A673 (cell line): ENCODE measurements around the gene CTNNA3. TPM values are rescaled to one million over a fixed set of nuclear protein-coding genes. Genes with fewer than 3 reads are reported as not detected.

ENCODE experiments used
- BruUV-seq: library from RNA; stranded (reverse); fragments of 400-500 nt; replicated peaks from 2 replicates; lab custom pipeline; 2021; lab: Mats Ljungman, UMichigan
- CTCF ChIA-PET: fragments of 300-600 bp; sonication (Branson Sonifier 250); formaldehyde crosslinking; loops from one replicate; lab custom pipeline; 2022; ENCODE audit warnings: antibody characterized with exemption; lab: Charles Lee
- POLR2A ChIA-PET: fragments of 300-600 bp; sonication (Branson Sonifier 250); formaldehyde crosslinking; loops from one replicate; lab custom pipeline; 2022; ENCODE audit warnings: antibody characterized with exemption; ENCODE audit not compliant: low non-redundant PET; lab: Charles Lee
- DNase-seq: peaks from one replicate; pipeline ENCODE4 v3.0.0-alpha.2; 2015; ENCODE audit warnings: low spot score
- H3K27ac ChIP-seq: fragments of 200-600 bp; sonication (generic); 2 replicates; pipeline ENCODE4 v1.5.1; 2016; ENCODE audit warnings: mixed run types, low read depth, mild to moderate bottlenecking, mixed read lengths, antibody characterized with exemption, low read length; ENCODE audit not compliant: poor library complexity, severe bottlenecking
- H3K27me3 ChIP-seq: fragments of 200-600 bp; sonication (generic); replicated peaks from 2 replicates; pipeline ENCODE4 v1.6.1; 2017; ENCODE audit warnings: mixed run types, low read depth, mild to moderate bottlenecking, mixed read lengths, antibody characterized with exemption, low read length; ENCODE audit not compliant: insufficient read depth, poor library complexity
- H3K36me3 ChIP-seq: fragments of 200-600 bp; sonication (generic); 2 replicates; pipeline ENCODE4 v1.6.1; 2016; ENCODE audit warnings: mixed run types, mild to moderate bottlenecking, mixed read lengths, antibody characterized with exemption, low read length; ENCODE audit not compliant: insufficient read depth, poor library complexity, severe bottlenecking
- H3K4me1 ChIP-seq: fragments of 200-600 bp; sonication (generic); 2 replicates; pipeline ENCODE4 v1.6.1; 2017; ENCODE audit warnings: mixed run types, mild to moderate bottlenecking, mixed read lengths, antibody characterized with exemption, low read length; ENCODE audit not compliant: insufficient read depth, poor library complexity, severe bottlenecking
- H3K4me3 ChIP-seq: fragments of 200-600 bp; sonication (generic); 2 replicates; pipeline ENCODE4 v1.5.1; 2016; ENCODE audit warnings: low read depth, mixed run types, mild to moderate bottlenecking, mixed read lengths, low read length; ENCODE audit not compliant: poor library complexity, severe bottlenecking
- H3K9me3 ChIP-seq: fragments of 200-600 bp; sonication (generic); 2 replicates; pipeline ENCODE4 v1.6.1; 2016; ENCODE audit warnings: mixed run types, low read depth, mild to moderate bottlenecking, mixed read lengths, antibody characterized with exemption, low read length; ENCODE audit not compliant: poor library complexity, severe bottlenecking
- EZH2 ChIP-seq: fragments of 200-600 bp; sonication (generic); IDR thresholded peaks from 2 replicates; pipeline ENCODE4 v1.6.1; 2017; ENCODE audit warnings: borderline replicate concordance, low read depth, mild to moderate bottlenecking, mixed read lengths, antibody characterized with exemption, low read length; ENCODE audit not compliant: poor library complexity, severe bottlenecking
- intact Hi-C: fragments of 100-400 bp; cut with micrococcal nuclease; formaldehyde crosslinking; loops from one replicate; pipeline ENCODE4 v1.10.0; 2022; ENCODE audit not compliant: unreplicated experiment
- total RNA-seq: library from RNA; stranded (reverse); gene quantifications from 2 replicates; pipeline ENCODE4 v1.2.3, GENCODE V29; 2021
- TF ChIP-seq, protein P1 (sequence below): fragments of 300-800, 200-600 bp; sonication (generic); conservative IDR thresholded peaks from 2 replicates; pipeline ENCODE4 v1.5.1; 2017; ENCODE audit warnings: low read depth, mild to moderate bottlenecking, antibody characterized with exemption, low read length, moderate library complexity, mixed read lengths

Gene CTNNA3
- total RNA-seq, 1 experiment from 2014 or later, result not detected

DNA sequence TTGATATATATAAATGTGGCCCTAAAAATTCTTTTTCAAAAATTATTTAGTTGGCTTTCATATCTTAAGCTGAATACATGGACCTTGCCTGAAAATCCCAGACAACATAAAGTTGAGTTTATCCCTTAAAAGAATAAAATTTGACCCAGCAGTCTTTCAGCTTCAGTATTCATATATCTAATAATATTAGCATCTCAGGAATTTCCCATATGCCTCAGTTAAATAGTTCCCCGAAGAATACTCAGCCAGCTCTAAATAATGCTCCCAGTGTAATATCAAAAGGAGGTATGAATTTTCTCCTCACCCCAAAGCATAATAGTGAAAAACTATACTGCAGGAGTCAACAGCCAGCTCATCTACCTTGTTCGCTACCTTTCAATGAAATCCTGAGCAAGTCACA, 145.9 kb downstream of the CTNNA3 start:
- no peak overlapping the region for H3K27ac ChIP-seq
- DNase-seq, result no peak
- intact Hi-C loops, result no loop called here
- no peaks in the 10 kb centered on the region for H3K9me3 ChIP-seq
- no peak overlapping the region for H3K4me3 ChIP-seq
- H3K36me3 ChIP-seq, result no peaks in the 10 kb centered on the region
- CTCF ChIA-PET, result no interaction called here
- no TSS peak for BruUV-seq
- no peak for TF ChIP-seq EZH2
- TF ChIP-seq, protein P1, sequence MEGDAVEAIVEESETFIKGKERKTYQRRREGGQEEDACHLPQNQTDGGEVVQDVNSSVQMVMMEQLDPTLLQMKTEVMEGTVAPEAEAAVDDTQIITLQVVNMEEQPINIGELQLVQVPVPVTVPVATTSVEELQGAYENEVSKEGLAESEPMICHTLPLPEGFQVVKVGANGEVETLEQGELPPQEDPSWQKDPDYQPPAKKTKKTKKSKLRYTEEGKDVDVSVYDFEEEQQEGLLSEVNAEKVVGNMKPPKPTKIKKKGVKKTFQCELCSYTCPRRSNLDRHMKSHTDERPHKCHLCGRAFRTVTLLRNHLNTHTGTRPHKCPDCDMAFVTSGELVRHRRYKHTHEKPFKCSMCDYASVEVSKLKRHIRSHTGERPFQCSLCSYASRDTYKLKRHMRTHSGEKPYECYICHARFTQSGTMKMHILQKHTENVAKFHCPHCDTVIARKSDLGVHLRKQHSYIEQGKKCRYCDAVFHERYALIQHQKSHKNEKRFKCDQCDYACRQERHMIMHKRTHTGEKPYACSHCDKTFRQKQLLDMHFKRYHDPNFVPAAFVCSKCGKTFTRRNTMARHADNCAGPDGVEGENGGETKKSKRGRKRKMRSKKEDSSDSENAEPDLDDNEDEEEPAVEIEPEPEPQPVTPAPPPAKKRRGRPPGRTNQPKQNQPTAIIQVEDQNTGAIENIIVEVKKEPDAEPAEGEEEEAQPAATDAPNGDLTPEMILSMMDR, result no peak
- H3K4me1 ChIP-seq, result no peaks in the 10 kb centered on the region
- POLR2A ChIA-PET, result no interaction called here
- H3K27me3 ChIP-seq, result peaks cover 4% of the 10 kb centered on the region

DNA sequence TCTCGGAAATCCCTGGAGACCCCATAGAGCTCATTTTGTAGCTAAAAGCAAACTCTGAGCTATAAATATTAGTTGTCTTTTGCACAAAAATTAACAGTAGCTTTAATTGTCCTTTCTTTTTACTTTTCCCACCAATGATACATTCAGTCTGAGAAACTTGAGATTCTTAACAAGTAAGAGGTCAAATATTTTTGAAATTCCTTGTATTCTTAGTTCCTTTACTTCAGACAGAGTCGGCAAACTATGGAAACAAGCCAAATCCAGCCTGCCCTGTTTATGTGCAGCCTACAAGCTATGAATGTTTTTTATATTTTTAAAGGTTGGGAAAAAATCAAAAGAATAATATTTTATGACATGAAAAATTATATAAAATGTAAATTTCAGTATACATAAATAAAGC, 146.6 kb downstream of the CTNNA3 start:
- DNase-seq, result peak; percentile 11
- Histone ChIP-seq H3K36me3 (no peaks in the 10 kb centered on the region), H3K9me3 (no peaks in the 10 kb centered on the region), H3K27me3 (peaks cover 8% of the 10 kb centered on the region), H3K27ac (no peak overlapping the region), H3K4me3 (no peak overlapping the region), H3K4me1 (no peaks in the 10 kb centered on the region)
- intact Hi-C loops, result no loop called here
- TF ChIP-seq, protein P1, result no peak
- TF ChIP-seq EZH2, result no peak
- ChIA-PET CTCF (no interaction called here), POLR2A (no interaction called here)
- BruUV-seq, result no TSS peak

DNA sequence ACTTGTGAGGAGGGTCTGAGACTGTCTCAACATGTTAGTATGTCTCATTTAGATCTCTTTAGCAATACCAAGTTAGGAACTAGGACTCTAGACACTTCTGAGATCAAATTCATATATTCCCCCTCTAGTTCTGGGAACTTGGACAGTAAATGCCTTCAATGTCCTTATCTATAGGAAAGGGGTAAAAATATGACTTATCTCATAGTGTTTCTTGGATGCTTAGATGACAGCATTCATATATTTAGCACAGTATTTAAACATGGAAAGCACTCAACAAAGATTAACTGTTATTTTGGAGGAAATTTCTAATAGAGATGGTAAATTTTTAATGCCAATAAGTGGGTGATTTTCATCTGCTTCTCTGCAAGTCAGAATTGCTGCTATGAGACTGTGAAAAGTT, 154.6 kb downstream of the CTNNA3 start:
- TF ChIP-seq, protein P1, result no peak
- TF ChIP-seq EZH2, result no peak
- no TSS peak for BruUV-seq
- Histone ChIP-seq H3K4me1 (no peaks in the 10 kb centered on the region), H3K27me3 (peaks cover 40% of the 10 kb centered on the region), H3K27ac (no peak overlapping the region), H3K4me3 (no peak overlapping the region), H3K9me3 (no peaks in the 10 kb centered on the region), H3K36me3 (no peaks in the 10 kb centered on the region)
- ChIA-PET POLR2A (no interaction called here), CTCF (no interaction called here)
- no peak for DNase-seq
- intact Hi-C loops, result no loop called here
